GM12878 (cell line): ENCODE results near the gene TEPSIN. TPM values are rescaled to one million over a fixed set of nuclear protein-coding genes. Genes with fewer than 3 reads are reported as not detected.
A peak's percentile ranks its signal among the peaks of the same experiment; 100 is the strongest.

Source experiments
- CEBPB ChIP-seq, 2 experiments: fragments of 150-350 bp in 1 of 2; IDR thresholded peaks; 2 replicates each; pipeline ENCODE4 v1.6.1; 2012 to 2014; ENCODE audit warnings: low read depth in 2 of 2, low read length in 2 of 2, borderline replicate concordance in 1 of 2, inconsistent platforms in 1 of 2
- CEBPZ ChIP-seq: fragments of 150-350 bp; IDR thresholded peaks from 2 replicates; pipeline ENCODE4 v1.6.1; 2016; ENCODE audit warnings: low read depth, low read length
- CHD1 ChIP-seq: IDR thresholded peaks from 2 replicates; pipeline ENCODE4 v1.6.1; 2012; ENCODE audit warnings: low read depth, low read length, improper control_type of control experiment
- CHD4 ChIP-seq: fragments of 200-600 bp; sonication (generic); IDR thresholded peaks from 2 replicates; pipeline ENCODE4 v1.6.1; 2016; ENCODE audit warnings: mild to moderate bottlenecking
- CREB1 ChIP-seq: IDR thresholded peaks from 2 replicates; pipeline ENCODE4 v1.6.1; 2012; ENCODE audit warnings: low read depth, mild to moderate bottlenecking, inconsistent platforms
- CUX1 ChIP-seq: IDR thresholded peaks from 2 replicates; pipeline ENCODE4 v1.6.1; 2012; ENCODE audit warnings: improper control_type of control experiment, low read depth, low read length; ENCODE audit not compliant: insufficient replicate concordance
- DPF2 ChIP-seq: fragments of 450-650 bp; IDR thresholded peaks from 2 replicates; pipeline ENCODE4 v1.6.1; 2017; ENCODE audit warnings: mild to moderate bottlenecking
- HCFC1 ChIP-seq: fragments of 150-350 bp; IDR thresholded peaks from 2 replicates; pipeline ENCODE4 v1.6.1; 2014; ENCODE audit warnings: low read length
- HDAC2 ChIP-seq: fragments of 200-600 bp; sonication (generic); IDR thresholded peaks from 2 replicates; pipeline ENCODE4 v1.6.1; 2017
- MTA2 ChIP-seq: fragments of 450-650 bp; IDR thresholded peaks from 2 replicates; pipeline ENCODE4 v1.6.1; 2016; ENCODE audit warnings: low read depth, mild to moderate bottlenecking, moderate library complexity
- MYC ChIP-seq: IDR thresholded peaks from 2 replicates; pipeline ENCODE4 v1.6.1; 2011; ENCODE audit warnings: mild to moderate bottlenecking, low read length, moderate library complexity, inconsistent platforms; ENCODE audit not compliant: insufficient read depth, insufficient replicate concordance, insufficient read length, severe bottlenecking
- POU2F2 ChIP-seq: IDR thresholded peaks from 3 replicates; pipeline ENCODE4 v1.6.1; 2011; ENCODE audit warnings: low read depth, mild to moderate bottlenecking, low read length, borderline replicate concordance
- SMARCA5 ChIP-seq: fragments of 450-650 bp; IDR thresholded peaks from 2 replicates; pipeline ENCODE4 v1.6.1; 2017; ENCODE audit warnings: mild to moderate bottlenecking
- TARDBP ChIP-seq: IDR thresholded peaks from 2 replicates; pipeline ENCODE4 v1.6.1; 2016; ENCODE audit warnings: borderline replicate concordance
- ZNF217 ChIP-seq: fragments of 450-650 bp; IDR thresholded peaks from 2 replicates; pipeline ENCODE4 v1.6.1; 2017; ENCODE audit warnings: antibody characterized with exemption, mild to moderate bottlenecking
- ZNF687 ChIP-seq: fragments of 450-650 bp; IDR thresholded peaks from 2 replicates; pipeline ENCODE4 v1.6.1; 2017; ENCODE audit warnings: mild to moderate bottlenecking, moderate library complexity
- ZSCAN29 ChIP-seq: fragments of 450-650 bp; IDR thresholded peaks from 2 replicates; pipeline ENCODE4 v1.6.1; 2017; ENCODE audit warnings: mild to moderate bottlenecking, moderate library complexity
- polyA plus RNA-seq, 11 experiments: library from polyadenylated mRNA; depleted of rRNA in 4 of 11; unstranded in 6 of 11; stranded (reverse) in 5 of 11; fragments of >200 nt; fragmentation: Nextera tagmentation in 4 of 11; fragmentation: Illumina TruSeq in 1 of 11; extraction: Ambion mirVana in 4 of 11; extraction: Trizol in 1 of 11; gene quantifications; 1 replicate in 1 of 11; 2 replicates in 10 of 11; pipeline versions ENCODE4 v1.2.1 to v1.2.3, GENCODE V29; 2011 to 2016; ENCODE audit warnings: inconsistent platforms in 2 of 11, missing spikeins in 2 of 11, low read depth in 1 of 11
- total RNA-seq, 4 experiments: library from RNA; depleted of rRNA in 3 of 4; stranded (reverse); fragments of >200 nt in 3 of 4; fragmentation: Illumina TruSeq in 1 of 4; extraction: Trizol in 1 of 4; gene quantifications; 2 replicates each; pipeline versions ENCODE4 v1.2.1 to v1.2.3, GENCODE V29; 2013 to 2021

TEPSIN gene
- total and polyA plus RNA-seq, 10 of the 15 experiments (the other 5 are each of a cell fraction or from before 2014, with no cell fraction given): 0.87 to 36.7 (median 5.3) TPM

- no peak for TF ChIP-seq SMARCA5
- peak; percentile 36; the same call in 1 of the 2 replicates for TF ChIP-seq MTA2
- peak; percentile 49; the same call in 1 of the 3 replicates for TF ChIP-seq POU2F2
- no peak for TF ChIP-seq CEBPB (IDR thresholded peaks at IDR 0.05; ENCODE audit: borderline replicate concordance in 1 of 2, low read depth in 2 of 2, low read length in 2 of 2)
- peak; percentile 33; the same call in 1 of the 2 replicates for TF ChIP-seq CREB1
- no peak for TF ChIP-seq ZNF217
- TF ChIP-seq CHD4: no peak
- no peak for TF ChIP-seq CUX1
- no peak for TF ChIP-seq ZNF687
- TF ChIP-seq ZSCAN29: no peak
- peak; percentile 73 for TF ChIP-seq DPF2
- TF ChIP-seq MYC: peak; percentile 40
- no peak for TF ChIP-seq CHD1
- TF ChIP-seq HCFC1: no peak
- TF ChIP-seq CEBPZ: no peak
- TF ChIP-seq HDAC2: no peak
- no peak for TF ChIP-seq TARDBP
Observed at GRCh38 chr17:81245024-81245664, 6.3 kb upstream of the TEPSIN start (continued).
